K562 (cell line): ENCODE results near the gene PRR15L. TPM values are rescaled to one million over a fixed set of nuclear protein-coding genes. Genes with fewer than 3 reads are reported as not detected.
A peak's percentile ranks its signal among the peaks of the same experiment; 100 is the strongest.

Experiments used
- ATAC-seq: fragments of 200-7000 bp; cut with Tn5 transposase; 3 replicates; pipeline ENCODE4 v1.9.1; 2020; ENCODE audit warnings: moderate library complexity
- BruUV-seq: library from RNA; stranded (reverse); fragments of 400-500 nt; replicated peaks from 2 replicates; lab custom pipeline; 2021; lab: Mats Ljungman, UMichigan
- CTCF ChIA-PET: fragments of 300-600 bp; formaldehyde crosslinking; extraction: SDS; loops from one replicate; lab custom pipeline; 2021; ENCODE audit warnings: low intra/inter-chr PET ratio; lab: Yijun Ruan, JAX
- POLR2A ChIA-PET: fragments of 300-600, 350-650 bp; sonication (Branson Sonifier 250); formaldehyde crosslinking; extraction: SDS; loops from one replicate; lab custom pipeline; 2021; ENCODE audit warnings: antibody characterized with exemption, inconsistent platforms; lab: Yijun Ruan, JAX
- DNase-seq, 4 experiments: peaks; one replicate each; pipeline versions ENCODE4 v3.0.0 to v3.0.0-alpha.2; 2011 to 2018; ENCODE audit warnings: low spot score in 3 of 4, mixed read lengths in 3 of 4; ENCODE audit errors: extremely low read depth in 1 of 4
- FAIRE-seq: peaks from 2 replicates; lab custom pipeline; 2011; peaks lifted over from hg19 to GRCh38; lab: Jason Lieb, UNC
- H2AFZ ChIP-seq: 2 replicates; pipeline ENCODE4 v1.6.0; 2011; ENCODE audit warnings: low read depth, low read length, control low read depth, inconsistent platforms
- H3K27ac ChIP-seq: fragments of 200-600 bp; 3 replicates; pipeline ENCODE4 v1.8.0; 2011; ENCODE audit warnings: low read depth, mild to moderate bottlenecking, control low read depth, inconsistent platforms, low read length, moderate library complexity, mixed read lengths; ENCODE audit errors: extremely low read depth
- H3K27me3 ChIP-seq, 2 experiments: fragments of 300-600 bp in 1 of 2; 2 replicates in 1 of 2; 3 replicates in 1 of 2; pipeline versions ENCODE4 v1.6.0 to v1.8.0; 2011; ENCODE audit warnings: inconsistent platforms in 2 of 2, low read length in 2 of 2, mild to moderate bottlenecking in 1 of 2, mixed read lengths in 1 of 2, moderate library complexity in 1 of 2; ENCODE audit not compliant: control insufficient read depth in 2 of 2, insufficient read depth in 2 of 2
- H3K36me3 ChIP-seq: fragments of 300-600 bp; 3 replicates; pipeline ENCODE4 v1.8.0; 2011; ENCODE audit warnings: mild to moderate bottlenecking, low read length, inconsistent platforms; ENCODE audit not compliant: control insufficient read depth, insufficient read depth
- H3K4me1 ChIP-seq, 2 experiments: fragments of 200-600 bp in 1 of 2; replicated peaks in 1 of 2; 2 replicates in 1 of 2; 3 replicates in 1 of 2; pipeline versions ENCODE4 v1.5.1 to v1.8.0; 2011; ENCODE audit warnings: inconsistent platforms in 2 of 2, low read length in 2 of 2, mild to moderate bottlenecking in 1 of 2, mixed read lengths in 1 of 2, moderate library complexity in 1 of 2; ENCODE audit not compliant: control insufficient read depth in 2 of 2, insufficient read depth in 2 of 2
- H3K4me2 ChIP-seq: 2 replicates; pipeline ENCODE4 v1.6.1; 2011; ENCODE audit warnings: low read length, control low read depth, inconsistent platforms, mixed read lengths; ENCODE audit not compliant: insufficient read depth
- H3K4me3 ChIP-seq: fragments of 200-600 bp; sonication (generic), shearing (Covaris generic); 2 replicates; pipeline ENCODE4 v1.5.1; 2016; ENCODE audit warnings: control low read depth, inconsistent platforms
- H3K79me2 ChIP-seq: fragments of 200-600 bp; 3 replicates; pipeline ENCODE4 v1.8.0; 2011; ENCODE audit warnings: low read length, inconsistent platforms; ENCODE audit not compliant: control insufficient read depth, insufficient read depth
- H3K9ac ChIP-seq, 2 experiments: 2 replicates each; pipeline versions ENCODE4 v1.6.0 to v1.6.1; 2011; ENCODE audit warnings: low read depth in 2 of 2, low read length in 2 of 2, control low read depth in 1 of 2, inconsistent platforms in 1 of 2, mild to moderate bottlenecking in 1 of 2, mixed read lengths in 1 of 2; ENCODE audit not compliant: insufficient read depth in 1 of 2
- H3K9me1 ChIP-seq: one replicate; pipeline ENCODE4 v1.6.0; 2011; ENCODE audit warnings: inconsistent platforms, mild to moderate bottlenecking, low read length, moderate library complexity; ENCODE audit not compliant: control insufficient read depth, insufficient read depth
- H3K9me3 ChIP-seq: replicated peaks from 2 replicates; pipeline ENCODE4 v1.5.1; 2011; ENCODE audit warnings: low read depth, low read length, inconsistent platforms; ENCODE audit not compliant: control insufficient read depth, insufficient read depth
- H4K20me1 ChIP-seq: replicated peaks from 2 replicates; pipeline ENCODE4 v1.6.1; 2011; ENCODE audit warnings: low read length, inconsistent platforms, mixed read lengths; ENCODE audit not compliant: control insufficient read depth, insufficient read depth
- ATF3 ChIP-seq, 2 experiments: fragments of 450-650 bp in 1 of 2; sonication (generic) in 1 of 2; formaldehyde crosslinking in 1 of 2; IDR thresholded peaks in 1 of 2; conservative IDR thresholded peaks in 1 of 2; 2 replicates each; pipeline versions ENCODE4 v1.6.1 to v1.8.1; 2016 to 2023; ENCODE audit warnings: mild to moderate bottlenecking in 2 of 2, moderate library complexity in 2 of 2, inconsistent platforms in 1 of 2, missing genetic modification reagents in 1 of 2
- FOS ChIP-seq: IDR thresholded peaks from 3 replicates; pipeline ENCODE4 v1.6.1; 2011; ENCODE audit not compliant: insufficient read length; ENCODE audit errors: extremely low read depth
- ILF3 ChIP-seq: fragments of 450-650 bp; IDR thresholded peaks from 2 replicates; pipeline ENCODE4 v1.6.1; 2018; ENCODE audit warnings: antibody characterized with exemption, mild to moderate bottlenecking, moderate library complexity, borderline replicate concordance
- MTA2 ChIP-seq: fragments of 450-650 bp; IDR thresholded peaks from 2 replicates; pipeline ENCODE4 v1.6.1; 2016; ENCODE audit warnings: low read depth
- MYC ChIP-seq, 2 experiments: fragments of 250-450 bp in 1 of 2; sonication (Bioruptor Pico) in 1 of 2; IDR thresholded peaks; 2 replicates each; pipeline versions ENCODE4 v1.5.1 to v1.6.1; 2012 to 2021; ENCODE audit warnings: low read depth in 2 of 2, borderline replicate concordance in 1 of 2, improper control_type of control experiment in 1 of 2, low read length in 1 of 2, mild to moderate bottlenecking in 1 of 2, moderate library complexity in 1 of 2
- NR2C2 ChIP-seq, 2 experiments: fragments of 200-800 bp in 1 of 2; sonication (Bioruptor generic) in 1 of 2; sonication (generic) in 1 of 2; formaldehyde crosslinking in 1 of 2; IDR thresholded peaks; 2 replicates each; pipeline versions ENCODE4 v1.6.1 to v1.8.0; 2016 to 2022; ENCODE audit warnings: mild to moderate bottlenecking in 1 of 2, missing compliant biosample characterization in 1 of 2, missing genetic modification characterization in 1 of 2, missing genetic modification reagents in 1 of 2
- PHB2 ChIP-seq: fragments of 450-650 bp; IDR thresholded peaks from 2 replicates; pipeline ENCODE4 v1.6.1; 2017; ENCODE audit warnings: low read depth
- POLR2H ChIP-seq: IDR thresholded peaks from 2 replicates; pipeline ENCODE4 v1.6.1; 2016; ENCODE audit warnings: missing genetic modification characterization, low read depth, mild to moderate bottlenecking, control low read depth, missing compliant biosample characterization, moderate library complexity
- RAD21 ChIP-seq, 2 experiments: fragments of 250-450 bp in 1 of 2; fragments of 450-650 bp in 1 of 2; sonication (Bioruptor Pico) in 1 of 2; formaldehyde crosslinking in 1 of 2; IDR thresholded peaks in 1 of 2; conservative IDR thresholded peaks in 1 of 2; 2 replicates each; pipeline versions ENCODE4 v1.4.0 to v1.8.0; 2020 to 2022; ENCODE audit warnings: mild to moderate bottlenecking in 2 of 2, moderate library complexity in 1 of 2
- RBM25 ChIP-seq: fragments of 200-400 bp; formaldehyde crosslinking; IDR thresholded peaks from 2 replicates; pipeline ENCODE4 v1.6.1; 2018; ENCODE audit warnings: low read length, low read depth, moderate library complexity; ENCODE audit not compliant: severe bottlenecking
- TEAD1 ChIP-seq, 2 experiments: fragments of 450-650 bp in 1 of 2; sonication (generic) in 1 of 2; formaldehyde crosslinking; IDR thresholded peaks; 2 replicates each; pipeline versions ENCODE4 v1.4.0 to v1.8.0; 2020 to 2022; ENCODE audit warnings: mild to moderate bottlenecking in 2 of 2, missing genetic modification reagents in 1 of 2
- ZNF408 ChIP-seq: fragments of 250-450 bp; sonication (Bioruptor Pico); IDR thresholded peaks from 2 replicates; pipeline ENCODE4 v1.4.0; 2020; ENCODE audit warnings: low read depth, mild to moderate bottlenecking, moderate library complexity
- ZNF57 ChIP-seq: fragments of 450-650 bp; formaldehyde crosslinking; IDR thresholded peaks from 2 replicates; pipeline ENCODE4 v1.4.0; 2020; ENCODE audit warnings: mild to moderate bottlenecking, moderate library complexity
- ZNF639 ChIP-seq, 2 experiments: fragments of 200-800 bp in 1 of 2; sonication (Bioruptor generic) in 1 of 2; sonication (generic) in 1 of 2; formaldehyde crosslinking in 1 of 2; IDR thresholded peaks in 1 of 2; conservative IDR thresholded peaks in 1 of 2; 2 replicates each; pipeline versions ENCODE4 v1.5.0 to v1.6.1; 2016 to 2020; ENCODE audit warnings: missing compliant biosample characterization in 1 of 2, missing genetic modification characterization in 1 of 2, missing genetic modification reagents in 1 of 2
- WGBS: fragments of 100-300 bp; shearing (Covaris generic); methylation state at CpG from one replicate; pipeline ENCODE4 v1.1.6; 2016; ENCODE audit warnings: low coverage, mixed read lengths; ENCODE audit not compliant: insufficient coverage; ENCODE audit errors: missing lambda C conversion rate; 5-methylcytosine and 5-hydroxymethylcytosine counted together
- in situ Hi-C: fragments of 300-500 bp; cut with MboI; formaldehyde crosslinking; loops from 4 replicates; pipeline ENCODE4 v1.15.0; 2018; ENCODE audit warnings: inconsistent platforms, mixed read lengths
- intact Hi-C: fragments of 100-400 bp; cut with micrococcal nuclease; formaldehyde crosslinking; loops from 2 replicates; pipeline ENCODE4 v1.14.2; 2022
- polyA plus RNA-seq, 8 experiments: library from polyadenylated mRNA; depleted of rRNA in 4 of 8; stranded (reverse) in 5 of 8; unstranded in 3 of 8; fragments of >200 nt; fragmentation: Nextera tagmentation in 2 of 8; fragmentation: Illumina TruSeq in 1 of 8; extraction: Ambion mirVana in 2 of 8; extraction: Trizol in 1 of 8; gene quantifications; 2 replicates each; pipeline versions ENCODE4 v1.2.1 to v1.2.3, GENCODE V29; 2011 to 2014; ENCODE audit warnings: inconsistent platforms in 1 of 8, missing spikeins in 1 of 8
- total RNA-seq, 7 experiments: library from RNA; depleted of rRNA in 6 of 7; stranded (reverse); fragments of >200 nt in 6 of 7; fragmentation: Illumina TruSeq in 2 of 7; extraction: Trizol in 2 of 7; gene quantifications; 2 replicates each; pipeline versions ENCODE4 v1.2.1 to v1.2.3, GENCODE V29; 2011 to 2021; ENCODE audit warnings: low replicate concordance in 1 of 7
- TF ChIP-seq, protein P1 (sequence below): fragments of 450-650 bp; IDR thresholded peaks from 2 replicates; pipeline ENCODE4 v1.6.1; 2016; ENCODE audit warnings: mild to moderate bottlenecking

PRR15L gene
- total and polyA plus RNA-seq, 9 of the 15 experiments (the other 6 are each of a cell fraction or from before 2014, with no cell fraction given): 0.03 TPM; not detected in 8

DNA sequence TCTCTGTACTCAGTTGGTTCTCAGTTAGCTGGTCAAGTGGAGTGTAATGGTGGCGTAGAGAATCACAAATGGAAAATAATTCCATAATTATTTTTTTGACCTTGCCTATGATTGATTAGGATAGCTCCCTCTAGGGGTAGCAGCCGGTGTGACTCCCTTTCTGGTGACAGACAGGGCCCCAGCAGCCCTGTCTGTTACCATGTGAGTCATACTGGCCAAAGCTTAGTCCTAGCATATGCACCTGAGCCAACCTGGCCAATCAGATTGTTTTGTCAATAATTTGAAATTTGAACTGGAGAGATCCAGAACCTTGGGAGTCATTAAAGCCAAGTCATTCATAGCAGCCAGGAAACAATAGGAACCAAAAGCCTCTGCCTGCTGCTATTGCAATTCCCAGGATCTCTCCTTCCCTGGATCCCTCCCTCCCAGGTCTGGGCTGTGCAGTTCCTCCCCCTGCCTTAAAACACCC is 10.7 kb downstream of the PRR15L start:
- Histone ChIP-seq H4K20me1 (no peaks in the 10 kb centered on the region), H3K36me3 (peaks cover 69% of the 10 kb centered on the region), H3K9me1 (no peaks in the 10 kb centered on the region), H3K4me3 (no peak overlapping the region), H3K27ac (peak overlapping the region; percentile 57; the same call in 2 of the 3 replicates), H3K4me1 (peaks cover 9 to 19% of the 10 kb centered on the region in 2 experiments; a peak in 3 of 5 replicates), H3K79me2 (peaks cover 15% of the 10 kb centered on the region), H3K9ac (no peak overlapping the region), H3K27me3 (no peaks in the 10 kb centered on the region), H3K4me2 (no peak overlapping the region), H2AFZ (no peak overlapping the region), H3K9me3 (no peaks in the 10 kb centered on the region)
- WGBS: 6% methylated on average over 2 of the region's 2 CpGs
- no TSS peak for BruUV-seq
- POLR2A ChIA-PET: interaction anchor here (0.6 to 1.0 kb wide), 9 partner anchors 11 to 103 kb away, joined by 3 to 6 read pairs (median 3); partner anchors contain the start of genes CDK5RAP3 and PRR15L
- intact Hi-C loops (loop anchor here (2.0 kb wide), 2 partner anchors 52 to 106 kb away; partner anchors contain the start of gene SCRN2), in situ Hi-C loops (no loop called here)
- CTCF ChIA-PET: interaction anchor here (0.5 to 1.7 kb wide), 6 partner anchors 69 to 301 kb away, joined by 3 to 11 read pairs (median 3); partner anchors contain the start of gene SCRN2
- peak; percentile 92 for ATAC-seq
- peak; percentile 92 for FAIRE-seq
- DNase-seq: peak; percentile 88 to 93 (median 93)
- TF ChIP-seq MTA2 (no peak), TEAD1 (CRISPR knock-in tag; IDR thresholded peaks at IDR 0.05) (no peak), ZNF639 (CRISPR knock-in tag; conservative IDR thresholded peaks at IDR 0.05 in 1 of 2, IDR thresholded peaks at IDR 0.05 in 1 of 2) (no peak), POLR2H (no peak), PHB2 (no peak), NR2C2 (CRISPR knock-in tag; IDR thresholded peaks at IDR 0.05) (no peak), NR2C2 (tag; IDR thresholded peaks at IDR 0.05) (no peak), MYC (IDR thresholded peaks at IDR 0.05; ENCODE audit: low read depth, low read length) (peak; percentile 44; the same call in 1 of the 2 replicates), MYC (CRISPR knock-in tag; IDR thresholded peaks at IDR 0.05; ENCODE audit: borderline replicate concordance, low read depth) (no peak), ZNF408 (CRISPR knock-in tag) (no peak), ZNF57 (CRISPR knock-in tag) (no peak), ATF3 (IDR thresholded peaks at IDR 0.05) (peak; percentile 83), ATF3 (CRISPR knock-in tag; conservative IDR thresholded peaks at IDR 0.05) (peak; percentile 79), RBM25 (peak; percentile 39), RAD21 (CRISPR knock-in tag; conservative IDR thresholded peaks at IDR 0.05 in 1 of 2, IDR thresholded peaks at IDR 0.05 in 1 of 2) (peak in 1 of 2 experiments; percentile 44; a peak in 2 of 4 replicates), FOS (peak; percentile 31), ILF3 (no peak)
- TF ChIP-seq, protein P1, sequence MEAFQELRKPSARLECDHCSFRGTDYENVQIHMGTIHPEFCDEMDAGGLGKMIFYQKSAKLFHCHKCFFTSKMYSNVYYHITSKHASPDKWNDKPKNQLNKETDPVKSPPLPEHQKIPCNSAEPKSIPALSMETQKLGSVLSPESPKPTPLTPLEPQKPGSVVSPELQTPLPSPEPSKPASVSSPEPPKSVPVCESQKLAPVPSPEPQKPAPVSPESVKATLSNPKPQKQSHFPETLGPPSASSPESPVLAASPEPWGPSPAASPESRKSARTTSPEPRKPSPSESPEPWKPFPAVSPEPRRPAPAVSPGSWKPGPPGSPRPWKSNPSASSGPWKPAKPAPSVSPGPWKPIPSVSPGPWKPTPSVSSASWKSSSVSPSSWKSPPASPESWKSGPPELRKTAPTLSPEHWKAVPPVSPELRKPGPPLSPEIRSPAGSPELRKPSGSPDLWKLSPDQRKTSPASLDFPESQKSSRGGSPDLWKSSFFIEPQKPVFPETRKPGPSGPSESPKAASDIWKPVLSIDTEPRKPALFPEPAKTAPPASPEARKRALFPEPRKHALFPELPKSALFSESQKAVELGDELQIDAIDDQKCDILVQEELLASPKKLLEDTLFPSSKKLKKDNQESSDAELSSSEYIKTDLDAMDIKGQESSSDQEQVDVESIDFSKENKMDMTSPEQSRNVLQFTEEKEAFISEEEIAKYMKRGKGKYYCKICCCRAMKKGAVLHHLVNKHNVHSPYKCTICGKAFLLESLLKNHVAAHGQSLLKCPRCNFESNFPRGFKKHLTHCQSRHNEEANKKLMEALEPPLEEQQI: no peak
